ENCODE results near the gene PXYLP1. TPM values are rescaled to one million over a fixed set of nuclear protein-coding genes. Genes with fewer than 3 reads are reported as not detected.

PXYLP1 gene
- total RNA-seq, 2 experiments from 2014 or later = 3.6 to 4.2 TPM

GRCh38 chr3:141308588-141309218 lies 77.1 kb downstream of the PXYLP1 start:
- H2AFZ ChIP-seq (ENCODE audit: low read length) = no peak overlapping the region
- peaks cover 9% of the 10 kb centered on the region for H3K4me1 ChIP-seq (ENCODE audit: insufficient read depth, low read length, poor library complexity, severe bottlenecking)
- no TSS peak for BruUV-seq (replicated peaks)
- ChIA-PET CTCF (ENCODE audit: unreplicated experiment) (interaction anchor here (1.0 kb wide), 1 partner anchor 146 kb away, joined by 3 read pairs; no protein-coding TSS in a partner anchor), POLR2A (interaction anchor here (0.9 to 1.8 kb wide), 2 partner anchors 23 to 74 kb away, joined by 3 to 4 read pairs; no protein-coding TSS in a partner anchor)
- no peaks in the 10 kb centered on the region for H3K79me2 ChIP-seq (ENCODE audit: insufficient read depth, low read depth, low read length)
- no peak for DNase-seq (ENCODE audit: low spot score)
- H3K36me3 ChIP-seq (ENCODE audit: insufficient read depth, low read length) = no peaks in the 10 kb centered on the region
- H3K4me2 ChIP-seq (ENCODE audit: low read length) = no peak overlapping the region
- intact Hi-C loops (cut with micrococcal nuclease; ENCODE audit: unreplicated experiment) = no loop called here
- H3K9me2 ChIP-seq (ENCODE audit: insufficient read depth, low read length) = no peaks in the 10 kb centered on the region
- TF ChIP-seq, protein P1, sequence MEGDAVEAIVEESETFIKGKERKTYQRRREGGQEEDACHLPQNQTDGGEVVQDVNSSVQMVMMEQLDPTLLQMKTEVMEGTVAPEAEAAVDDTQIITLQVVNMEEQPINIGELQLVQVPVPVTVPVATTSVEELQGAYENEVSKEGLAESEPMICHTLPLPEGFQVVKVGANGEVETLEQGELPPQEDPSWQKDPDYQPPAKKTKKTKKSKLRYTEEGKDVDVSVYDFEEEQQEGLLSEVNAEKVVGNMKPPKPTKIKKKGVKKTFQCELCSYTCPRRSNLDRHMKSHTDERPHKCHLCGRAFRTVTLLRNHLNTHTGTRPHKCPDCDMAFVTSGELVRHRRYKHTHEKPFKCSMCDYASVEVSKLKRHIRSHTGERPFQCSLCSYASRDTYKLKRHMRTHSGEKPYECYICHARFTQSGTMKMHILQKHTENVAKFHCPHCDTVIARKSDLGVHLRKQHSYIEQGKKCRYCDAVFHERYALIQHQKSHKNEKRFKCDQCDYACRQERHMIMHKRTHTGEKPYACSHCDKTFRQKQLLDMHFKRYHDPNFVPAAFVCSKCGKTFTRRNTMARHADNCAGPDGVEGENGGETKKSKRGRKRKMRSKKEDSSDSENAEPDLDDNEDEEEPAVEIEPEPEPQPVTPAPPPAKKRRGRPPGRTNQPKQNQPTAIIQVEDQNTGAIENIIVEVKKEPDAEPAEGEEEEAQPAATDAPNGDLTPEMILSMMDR (conservative IDR thresholded peaks at IDR 0.05; ENCODE audit: low read length) = peak; percentile 44
- TF ChIP-seq EZH2phosphoT487 (IDR thresholded peaks at IDR 0.05; ENCODE audit: borderline replicate concordance, low read depth, low read length) = no peak
- no peaks in the 10 kb centered on the region for H4K20me1 ChIP-seq (ENCODE audit: insufficient read depth, low read length)
- H3K9me3 ChIP-seq (ENCODE audit: low read length) = no peaks in the 10 kb centered on the region
- H3K4me3 ChIP-seq (ENCODE audit: low read depth, low read length, poor library complexity, severe bottlenecking) = no peak overlapping the region
- H3K27ac ChIP-seq (ENCODE audit: low read depth, low read length, poor library complexity, severe bottlenecking) = no peak overlapping the region

DNA sequence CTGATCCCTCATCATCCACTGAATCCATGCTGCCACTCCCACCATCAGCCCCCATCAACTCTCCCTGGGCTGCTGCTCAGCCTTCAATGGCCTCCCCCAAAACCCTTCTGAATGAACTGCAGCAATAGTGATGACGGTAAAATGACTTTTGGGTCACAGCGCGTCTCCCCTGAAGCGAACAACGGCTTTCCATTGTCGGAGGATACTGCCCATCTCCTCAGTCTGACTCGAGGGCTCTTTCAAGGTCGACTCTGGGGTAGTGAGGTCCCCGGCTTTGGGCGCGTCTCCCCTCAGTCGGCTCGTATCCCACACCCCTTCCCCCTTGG lies 79.5 kb downstream of the PXYLP1 start:
- Histone ChIP-seq H3K36me3 (ENCODE audit: insufficient read depth, low read length) (no peaks in the 10 kb centered on the region), H3K9me3 (ENCODE audit: low read length) (no peaks in the 10 kb centered on the region), H3K79me2 (ENCODE audit: insufficient read depth, low read depth, low read length) (no peaks in the 10 kb centered on the region), H4K20me1 (ENCODE audit: insufficient read depth, low read length) (no peaks in the 10 kb centered on the region), H3K27ac (ENCODE audit: low read depth, low read length, poor library complexity, severe bottlenecking) (no peak overlapping the region), H2AFZ (ENCODE audit: low read length) (peak overlapping the region; percentile 94), H3K4me1 (ENCODE audit: insufficient read depth, low read length, poor library complexity, severe bottlenecking) (peaks cover 9% of the 10 kb centered on the region), H3K4me3 (ENCODE audit: low read depth, low read length, poor library complexity, severe bottlenecking) (peak overlapping the region; percentile 75), H3K9me2 (ENCODE audit: insufficient read depth, low read length) (no peaks in the 10 kb centered on the region), H3K4me2 (ENCODE audit: low read length) (peak overlapping the region; percentile 93)
- TSS peak; percentile 95 for BruUV-seq (replicated peaks)
- ChIA-PET CTCF (ENCODE audit: unreplicated experiment) (interaction anchor here (2.2 kb wide), 1 partner anchor 141 kb away, joined by 11 read pairs; no protein-coding TSS in a partner anchor), POLR2A (interaction anchor here (0.7 to 2.0 kb wide), 7 partner anchors 11 to 142 kb away, joined by 3 to 16 read pairs (median 4); no protein-coding TSS in a partner anchor)
- intact Hi-C loops (cut with micrococcal nuclease; ENCODE audit: unreplicated experiment) = loop anchor here (1.0 to 5.0 kb wide), 3 partner anchors 76 to 426 kb away; partner anchors contain the start of gene RNF7
- no peak for DNase-seq (ENCODE audit: low spot score)
- no peak for TF ChIP-seq EZH2phosphoT487 (IDR thresholded peaks at IDR 0.05; ENCODE audit: borderline replicate concordance, low read depth, low read length)
- TF ChIP-seq, protein P1 (conservative IDR thresholded peaks at IDR 0.05; ENCODE audit: low read length) = no peak

All from OCI-LY7 (cell line).